Effector memory CD4-positive, alpha-beta T cell (primary cell): ENCODE data around the gene ACTBL2.

Source experiments
- DNase-seq, 3 donors: peaks; one replicate each; pipeline ENCODE4 v3.0.0-alpha.2; 2020
- H3K27ac ChIP-seq: 2 replicates; pipeline ENCODE4 v1.7.0; 2013; ENCODE audit warnings: mild to moderate bottlenecking, low read length, moderate library complexity; ENCODE audit not compliant: insufficient read depth, poor library complexity, severe bottlenecking
- H3K27me3 ChIP-seq: replicated peaks from 2 replicates; pipeline ENCODE4 v1.7.0; 2013; ENCODE audit warnings: mild to moderate bottlenecking, low read length; ENCODE audit not compliant: insufficient read depth, control insufficient read depth, poor library complexity, severe bottlenecking
- H3K36me3 ChIP-seq: 2 replicates; pipeline ENCODE4 v1.7.0; 2013; ENCODE audit warnings: mild to moderate bottlenecking, low read length, moderate library complexity; ENCODE audit not compliant: control insufficient read depth, insufficient read depth
- H3K4me1 ChIP-seq: 2 replicates; pipeline ENCODE4 v1.7.0; 2013; ENCODE audit warnings: low read length, mild to moderate bottlenecking; ENCODE audit not compliant: control insufficient read depth, insufficient read depth, poor library complexity, severe bottlenecking
- H3K4me3 ChIP-seq: 2 replicates; pipeline ENCODE4 v1.7.0; 2013; ENCODE audit warnings: low read length, low read depth, mild to moderate bottlenecking; ENCODE audit not compliant: insufficient read depth, poor library complexity, severe bottlenecking
- H3K9me3 ChIP-seq: 2 replicates; pipeline ENCODE4 v1.7.0; 2013; ENCODE audit warnings: mild to moderate bottlenecking, low read length, moderate library complexity; ENCODE audit not compliant: control insufficient read depth

ACTBL2 gene

GRCh38 chr5:57450991-57451876, 31.4 kb downstream of the ACTBL2 start:
- Histone ChIP-seq H3K36me3 (no peaks in the 10 kb centered on the region), H3K27ac (no peak overlapping the region), H3K27me3 (no peaks in the 10 kb centered on the region), H3K4me3 (no peak overlapping the region), H3K9me3 (no peaks in the 10 kb centered on the region), H3K4me1 (no peaks in the 10 kb centered on the region)
- DNase-seq, result no peak

GRCh38 chr5:57448751-57449150, 33.9 kb downstream of the ACTBL2 start:
- no peaks in the 10 kb centered on the region for H3K9me3 ChIP-seq
- H3K36me3 ChIP-seq, result no peaks in the 10 kb centered on the region
- no peaks in the 10 kb centered on the region for H3K4me1 ChIP-seq
- no peaks in the 10 kb centered on the region for H3K27me3 ChIP-seq
- DNase-seq, result no peak
- H3K27ac ChIP-seq, result no peak overlapping the region
- no peak overlapping the region for H3K4me3 ChIP-seq

GRCh38 chr5:57448287-57448686, 34.3 kb downstream of the ACTBL2 start:
- no peak overlapping the region for H3K27ac ChIP-seq
- H3K36me3 ChIP-seq, result no peaks in the 10 kb centered on the region
- H3K4me1 ChIP-seq, result no peaks in the 10 kb centered on the region
- H3K9me3 ChIP-seq, result no peaks in the 10 kb centered on the region
- no peaks in the 10 kb centered on the region for H3K27me3 ChIP-seq
- no peak for DNase-seq
- H3K4me3 ChIP-seq, result no peak overlapping the region

GRCh38 chr5:57447658-57448057, 35.0 kb downstream of the ACTBL2 start:
- H3K27ac ChIP-seq, result no peak overlapping the region

GRCh38 chr5:57446966-57447365, 35.6 kb downstream of the ACTBL2 start:
- no peaks in the 10 kb centered on the region for H3K9me3 ChIP-seq
- no peaks in the 10 kb centered on the region for H3K27me3 ChIP-seq
- H3K4me3 ChIP-seq, result no peak overlapping the region
- H3K4me1 ChIP-seq, result no peaks in the 10 kb centered on the region
- no peaks in the 10 kb centered on the region for H3K36me3 ChIP-seq
- no peak for DNase-seq
- no peak overlapping the region for H3K27ac ChIP-seq

More at GRCh38 chr5:57447658-57448057, 35.0 kb downstream of the ACTBL2 start:
- Histone ChIP-seq H3K4me3 (no peak overlapping the region), H3K36me3 (no peaks in the 10 kb centered on the region), H3K4me1 (no peaks in the 10 kb centered on the region), H3K27me3 (no peaks in the 10 kb centered on the region), H3K9me3 (no peaks in the 10 kb centered on the region)
- no peak for DNase-seq

- Histone ChIP-seq H3K27ac (no peak overlapping the region), H3K4me1 (no peaks in the 10 kb centered on the region), H3K27me3 (no peaks in the 10 kb centered on the region), H3K4me3 (no peak overlapping the region), H3K36me3 (no peaks in the 10 kb centered on the region), H3K9me3 (no peaks in the 10 kb centered on the region)
- DNase-seq, result no peak
Measured at GRCh38 chr5:57445705-57446037, 36.9 kb downstream of the ACTBL2 start.

DNA sequence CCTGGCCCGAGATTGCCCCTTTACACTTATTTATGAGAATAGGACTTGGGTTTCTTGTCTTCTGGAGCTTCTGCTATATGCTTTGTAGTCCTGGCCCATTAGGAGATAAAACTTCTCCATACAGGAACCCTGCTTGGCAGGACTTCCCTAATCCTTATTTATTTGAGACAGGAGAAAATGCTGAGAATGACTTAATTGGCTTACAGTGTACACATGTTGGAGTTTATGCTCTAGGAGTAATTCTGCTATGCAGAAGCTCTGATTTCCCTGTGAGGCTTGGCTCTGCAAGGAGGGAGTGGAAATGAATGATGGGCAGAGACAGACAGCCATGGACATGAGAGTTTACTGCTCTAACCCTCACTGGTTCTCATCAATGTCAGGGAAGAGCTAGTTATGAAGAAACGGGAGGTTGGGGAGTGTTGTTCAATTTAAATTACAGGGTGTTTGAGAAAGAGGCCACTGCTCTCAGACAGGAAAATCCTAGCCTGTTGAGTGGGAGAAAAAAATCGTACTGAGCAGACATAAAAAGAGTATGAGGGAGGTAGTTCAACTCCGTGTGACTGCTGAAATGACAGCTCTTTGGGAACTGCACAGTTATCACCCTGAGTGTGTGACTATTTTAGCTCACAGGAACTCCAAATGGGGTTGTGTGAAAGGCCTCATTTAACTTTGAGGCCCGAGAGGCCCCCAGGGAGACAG, 37.5 kb downstream of the ACTBL2 start:
- no peak for DNase-seq
- H3K36me3 ChIP-seq, result no peaks in the 10 kb centered on the region
- H3K4me1 ChIP-seq, result no peaks in the 10 kb centered on the region
- H3K27me3 ChIP-seq, result no peaks in the 10 kb centered on the region
- no peaks in the 10 kb centered on the region for H3K9me3 ChIP-seq
- H3K27ac ChIP-seq, result no peak overlapping the region
- H3K4me3 ChIP-seq, result no peak overlapping the region

- no peaks in the 10 kb centered on the region for H3K36me3 ChIP-seq
- no peak for DNase-seq
- H3K9me3 ChIP-seq, result no peaks in the 10 kb centered on the region
- no peaks in the 10 kb centered on the region for H3K4me1 ChIP-seq
- H3K4me3 ChIP-seq, result no peak overlapping the region
- no peak overlapping the region for H3K27ac ChIP-seq
- H3K27me3 ChIP-seq, result no peaks in the 10 kb centered on the region
Measured at GRCh38 chr5:57442080-57442839, 40.4 kb downstream of the ACTBL2 start.

GRCh38 chr5:57441557-57441956, 41.1 kb downstream of the ACTBL2 start:
- Histone ChIP-seq H3K9me3 (no peaks in the 10 kb centered on the region), H3K36me3 (no peaks in the 10 kb centered on the region), H3K27ac (no peak overlapping the region), H3K4me3 (no peak overlapping the region), H3K4me1 (no peaks in the 10 kb centered on the region), H3K27me3 (no peaks in the 10 kb centered on the region)
- DNase-seq, result no peak

- H3K4me1 ChIP-seq, result no peaks in the 10 kb centered on the region
- H3K27me3 ChIP-seq, result no peaks in the 10 kb centered on the region
- DNase-seq, result no peak
- no peak overlapping the region for H3K4me3 ChIP-seq
- no peaks in the 10 kb centered on the region for H3K9me3 ChIP-seq
- H3K36me3 ChIP-seq, result no peaks in the 10 kb centered on the region
- no peak overlapping the region for H3K27ac ChIP-seq
Measured at GRCh38 chr5:57439601-57440000, 43.0 kb downstream of the ACTBL2 start.
